Renal pelvis (tissue), 4 donors: ENCODE data around the gene TBC1D22B. TPM values are rescaled to one million over a fixed set of nuclear protein-coding genes. Genes with fewer than 3 reads are reported as not detected.
"Not testable (repeated sequence)": the region's sequence is repeated elsewhere in the genome, so short reads cannot be mapped to it uniquely, and the experiment has no call there.

Source experiments
- DNase-seq: peaks from one replicate; pipeline ENCODE4 v3.0.0-alpha.2; 2013
- polyA plus RNA-seq, 3 donors: library from polyadenylated mRNA; unstranded; fragments of 120-200 nt; gene quantifications; one replicate each; pipeline ENCODE4 v1.2.1, GENCODE V29; 2013; ENCODE audit not compliant: insufficient read length in 3 of 3

Gene TBC1D22B
- polyA plus RNA-seq, 3 donors: 14.4 to 15.6 (median 14.6) TPM

- DNase-seq: no peak
These were observed 63.1 kb downstream of the TBC1D22B start for GRCh38 chr6:37320646-37321045.

DNA sequence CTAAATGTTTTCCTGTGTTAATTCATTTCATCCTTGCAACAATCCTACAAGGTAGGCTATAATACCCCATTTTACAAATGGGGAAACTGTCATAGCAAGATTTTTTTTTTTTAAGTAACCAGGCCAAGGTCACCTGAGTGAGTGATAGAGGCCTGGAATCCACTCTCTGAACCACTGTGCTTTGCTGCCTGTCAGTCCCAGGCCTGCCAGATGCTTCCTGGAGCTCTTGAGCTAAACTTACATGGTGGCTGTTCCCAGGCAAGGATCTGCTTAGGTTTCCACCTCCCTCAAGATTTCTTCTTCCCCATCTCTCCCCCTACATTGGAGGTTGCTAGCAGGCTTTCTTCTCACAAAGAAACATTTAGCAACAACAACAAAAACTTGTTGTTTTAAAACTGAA, 63.5 kb downstream of the TBC1D22B start:
- DNase-seq: no peak

- DNase-seq: no peak
These were observed 64.2 kb downstream of the TBC1D22B start for GRCh38 chr6:37321516-37322415.

- DNase-seq: no peak
These were observed 66.0 kb downstream of the TBC1D22B start for GRCh38 chr6:37323580-37323979.

GRCh38 chr6:37324131-37325033, 66.8 kb downstream of the TBC1D22B start:
- no peak for DNase-seq

GRCh38 chr6:37330345-37330744, 72.8 kb downstream of the TBC1D22B start:
- DNase-seq: not testable (repeated sequence)

- DNase-seq: no peak
These were observed 73.5 kb downstream of the TBC1D22B start for GRCh38 chr6:37331047-37331446.

GRCh38 chr6:37332894-37333293, 75.3 kb downstream of the TBC1D22B start:
- no peak for DNase-seq

GRCh38 chr6:37334047-37334446, 76.5 kb downstream of the TBC1D22B start:
- DNase-seq: no peak

DNA sequence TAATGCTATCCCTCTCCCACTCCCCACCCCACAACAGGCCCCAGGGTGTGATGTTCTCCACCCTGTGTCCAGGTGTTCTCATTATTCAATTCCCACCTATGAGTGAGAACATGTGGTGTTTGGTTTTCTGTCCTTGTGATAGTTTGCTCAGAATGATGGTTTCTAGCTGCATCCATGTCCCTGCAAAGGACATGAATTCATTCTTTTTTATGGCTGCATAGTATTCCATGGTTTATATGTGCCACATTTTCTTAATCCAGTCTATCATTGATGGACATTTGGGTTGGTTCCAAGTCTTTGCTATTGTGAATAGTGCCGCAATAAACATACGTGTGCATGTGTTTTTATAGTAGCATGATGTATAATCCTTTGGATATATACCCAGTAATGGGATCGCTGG, 80.7 kb downstream of the TBC1D22B start:
- not testable (repeated sequence) for DNase-seq

GRCh38 chr6:37338745-37339255, 81.2 kb downstream of the TBC1D22B start:
- DNase-seq: no peak

DNA sequence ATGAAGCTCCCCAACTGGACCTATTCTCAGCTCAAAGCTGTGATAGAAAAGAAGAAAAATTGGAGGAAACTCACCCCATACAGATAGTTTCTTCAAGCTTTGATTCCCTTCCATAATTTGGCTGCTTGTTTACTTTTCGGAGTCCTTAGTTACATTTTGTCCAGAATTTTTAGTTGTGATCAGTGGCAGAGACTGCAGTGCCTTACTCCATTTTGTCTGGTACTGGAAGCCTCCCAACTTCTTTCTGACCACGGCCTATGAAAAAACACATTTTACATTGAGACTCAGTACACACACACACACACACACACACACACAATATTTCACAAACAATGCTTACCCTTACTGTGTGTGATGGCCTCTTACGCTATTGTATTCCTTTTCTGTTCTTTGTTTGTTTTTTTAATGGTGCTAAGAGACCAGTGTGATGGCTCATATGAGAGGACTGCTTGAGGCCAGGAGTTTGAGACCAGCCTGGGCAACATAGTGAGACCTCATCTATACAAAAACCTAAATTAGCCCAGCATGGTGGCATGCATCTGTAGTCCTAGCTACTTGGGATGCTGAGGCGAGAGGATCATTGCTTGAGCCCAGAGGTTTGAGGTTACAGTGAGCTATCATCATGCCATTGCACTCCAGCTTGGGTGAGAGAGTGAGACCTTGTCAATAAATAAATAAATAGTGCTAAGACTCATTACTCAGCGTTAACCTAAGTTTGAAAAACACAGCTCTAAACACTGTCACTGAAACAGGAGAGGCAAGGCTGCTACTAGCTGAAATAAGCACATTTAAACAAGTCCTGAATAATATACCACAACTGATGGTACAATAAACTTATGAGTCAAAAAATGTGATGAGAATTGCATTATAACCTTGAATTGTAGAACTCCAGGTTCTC, 82.4 kb downstream of the TBC1D22B start:
- DNase-seq: no peak

DNA sequence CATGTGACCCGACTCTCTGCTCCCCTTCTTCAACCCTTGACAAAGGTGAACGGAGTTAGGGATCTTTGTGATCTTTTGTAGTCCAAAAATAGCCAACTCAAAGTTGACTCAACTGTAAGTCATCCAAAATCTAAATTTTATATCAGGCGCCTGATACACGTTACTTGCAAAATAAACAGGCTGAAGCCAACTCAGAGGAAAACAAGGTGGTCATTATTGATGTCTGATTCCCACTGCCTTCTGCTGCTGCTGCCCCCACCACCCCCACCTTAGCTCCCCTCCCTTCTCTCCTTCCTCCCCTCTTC, 83.0 kb downstream of the TBC1D22B start:
- no peak for DNase-seq

GRCh38 chr6:37343248-37343647, 85.7 kb downstream of the TBC1D22B start:
- no peak for DNase-seq

DNA sequence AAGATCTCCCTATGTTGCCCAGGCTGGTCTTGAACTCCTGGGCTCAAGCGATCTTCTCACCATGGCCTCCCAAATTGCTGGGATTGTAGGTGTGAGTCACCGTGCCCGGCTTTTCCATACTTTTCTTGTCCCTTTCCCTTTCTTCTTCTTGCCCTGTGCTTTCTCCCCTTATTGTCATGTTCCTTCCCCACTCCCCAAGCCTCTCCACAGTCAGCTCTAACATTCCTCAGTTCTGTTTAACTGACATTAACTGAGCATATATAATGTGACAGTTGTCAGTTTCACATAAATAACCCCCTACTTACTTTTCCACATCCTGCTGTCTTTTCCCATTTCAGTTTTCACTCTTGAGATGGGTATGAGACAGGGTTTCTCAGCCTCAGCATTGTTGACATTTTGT, 86.7 kb downstream of the TBC1D22B start:
- DNase-seq: no peak

- DNase-seq: not testable (repeated sequence)
These were observed 88.2 kb downstream of the TBC1D22B start for GRCh38 chr6:37345804-37346203.

GRCh38 chr6:37347177-37347576, 89.6 kb downstream of the TBC1D22B start:
- DNase-seq: no peak

DNA sequence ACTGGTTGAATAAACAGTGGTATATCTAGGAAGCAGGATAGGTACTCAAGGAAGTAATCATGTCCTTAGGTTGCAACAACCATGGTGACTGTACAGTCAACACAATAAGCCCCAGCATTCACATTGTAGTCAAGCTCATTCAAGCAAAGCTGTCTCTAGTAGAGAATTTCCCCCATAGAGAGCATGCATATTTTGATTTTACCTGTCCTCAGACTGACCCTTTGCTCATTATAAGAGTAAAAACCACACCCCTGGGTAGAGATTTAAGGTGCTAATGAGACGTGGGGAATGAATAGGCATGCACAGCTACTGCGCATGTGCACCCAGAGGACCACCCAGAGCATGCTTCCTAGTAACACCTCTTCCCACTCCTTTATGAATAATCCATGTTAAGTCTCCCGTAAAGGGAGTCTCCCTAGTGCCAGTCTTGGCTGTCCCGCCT, 90.1 kb downstream of the TBC1D22B start:
- no peak for DNase-seq

GRCh38 chr6:37351027-37351426, 93.5 kb downstream of the TBC1D22B start:
- no peak for DNase-seq

DNA sequence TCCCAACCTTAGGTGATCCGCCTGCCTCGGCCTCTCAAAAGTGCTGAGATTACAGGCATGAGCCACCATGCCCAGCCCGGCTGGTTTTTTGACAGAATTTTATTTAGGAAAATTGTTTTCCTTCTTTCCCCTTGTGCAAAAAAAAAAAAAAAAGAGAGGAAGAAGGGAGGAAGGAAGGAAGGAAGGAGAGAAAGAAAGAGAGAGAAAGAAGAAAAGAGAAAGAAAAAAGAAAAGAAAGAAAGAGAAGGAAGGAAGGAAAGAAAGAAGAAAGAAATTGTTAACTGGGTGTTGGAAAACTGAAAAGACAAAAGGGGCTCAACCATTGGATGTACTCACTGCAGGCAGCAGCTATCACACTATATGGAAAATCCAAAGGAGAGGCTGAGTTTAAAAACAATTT, 94.8 kb downstream of the TBC1D22B start:
- DNase-seq: no peak

DNA sequence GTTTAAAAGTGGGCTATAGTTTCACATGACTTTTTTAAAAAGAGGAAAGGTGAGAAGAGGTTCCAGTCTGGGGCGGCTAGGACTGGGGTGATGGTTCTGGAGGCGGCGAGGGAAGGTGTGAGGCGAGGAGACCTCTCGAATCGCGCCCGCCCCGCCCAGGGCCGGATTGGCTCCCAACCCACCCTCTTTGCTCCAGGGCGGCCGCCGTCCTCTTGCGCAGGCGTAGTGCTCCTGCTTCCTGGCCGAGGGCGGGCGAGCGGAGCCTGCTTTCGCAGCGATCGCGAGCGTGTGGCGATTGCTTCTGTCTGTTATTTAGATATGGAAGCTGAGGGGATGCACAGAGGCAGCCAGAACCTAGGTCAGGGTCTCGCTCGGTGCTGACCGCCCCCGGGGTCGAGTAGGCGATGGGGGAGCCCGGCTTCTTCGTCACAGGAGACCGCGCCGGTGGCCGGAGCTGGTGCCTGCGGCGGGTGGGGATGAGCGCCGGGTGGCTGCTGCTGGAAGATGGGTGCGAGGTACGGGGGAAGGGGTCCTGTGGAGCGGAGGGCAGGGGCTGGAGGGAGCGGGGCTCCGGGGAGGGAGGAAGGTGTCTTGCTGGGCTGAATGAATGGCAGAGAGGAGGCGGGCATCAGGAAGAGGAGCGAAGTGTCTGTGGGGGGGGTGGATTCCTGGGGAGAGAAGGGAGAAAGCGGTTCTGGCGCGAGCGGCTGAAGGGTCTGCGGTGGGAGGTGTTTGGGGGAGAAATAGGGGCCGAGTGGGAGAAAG, 96.4 kb downstream of the TBC1D22B start, which contains the start of gene RNF8:
Gene RNF8 (plus strand): TSS at position 223 of the 765 bp plus-strand sequence. CDS start 182 bp downstream, at position 405.
- peak; percentile 85 for DNase-seq
